B cell (primary cell): Measurements from ENCODE around the gene FREM2.

ENCODE experiments used
- CTCF ChIP-seq: fragments of 200-600 bp; IDR thresholded peaks from one replicate; pipeline ENCODE4 v1.8.0; 2022; ENCODE audit warnings: antibody characterized with exemption, mild to moderate bottlenecking
- EZH2 ChIP-seq: IDR thresholded peaks from 2 replicates; pipeline ENCODE4 v1.6.1; 2012; ENCODE audit warnings: borderline replicate concordance, low read depth, mild to moderate bottlenecking, moderate library complexity, low read length; ENCODE audit not compliant: insufficient read depth, poor library complexity, severe bottlenecking

- no peak for TF ChIP-seq CTCF
- no peak for TF ChIP-seq EZH2
Measured at GRCh38 chr13:38763446-38764381, 76.8 kb downstream of the FREM2 start.
